Caco-2 (cell line): ENCODE results near the gene CIT. TPM values are rescaled to one million over a fixed set of nuclear protein-coding genes. Genes with fewer than 3 reads are reported as not detected.

Source experiments
- BruUV-seq: library from RNA; stranded (reverse); fragments of 400-500 nt; replicated peaks from 2 replicates; lab custom pipeline; 2021; lab: Mats Ljungman, UMichigan
- CTCF ChIA-PET: fragments of 300-600 bp; sonication (Branson Sonifier 250); formaldehyde crosslinking; loops from one replicate; lab custom pipeline; 2022; ENCODE audit warnings: antibody characterized with exemption; lab: Charles Lee
- POLR2A ChIA-PET: fragments of 300-600 bp; sonication (Branson Sonifier 250); formaldehyde crosslinking; loops from one replicate; lab custom pipeline; 2022; ENCODE audit warnings: antibody characterized with exemption; lab: Charles Lee
- DNase-seq, 2 experiments: peaks; one replicate each; pipeline versions ENCODE4 v3.0.0 to v3.0.0-alpha.2; 2020 to 2022
- H3K27me3 ChIP-seq: replicated peaks from 2 replicates; pipeline ENCODE4 v1.6.0; 2011; ENCODE audit warnings: low read length; ENCODE audit not compliant: control insufficient read depth, insufficient read depth
- H3K36me3 ChIP-seq: 2 replicates; pipeline ENCODE4 v1.5.1; 2011; ENCODE audit warnings: low read length; ENCODE audit not compliant: control insufficient read depth, insufficient read depth
- H3K4me1 ChIP-seq: fragments of 250-450 bp; sonication (Bioruptor Pico); 2 replicates; pipeline ENCODE4 v1.5.1; 2020; ENCODE audit warnings: mild to moderate bottlenecking
- H3K4me3 ChIP-seq: 2 replicates; pipeline ENCODE4 v1.5.1; 2011; ENCODE audit warnings: low read depth, mild to moderate bottlenecking, control low read depth, low read length
- H3K9me3 ChIP-seq: fragments of 250-450 bp; sonication (Bioruptor Pico); 2 replicates; pipeline ENCODE4 v1.5.1; 2020; ENCODE audit warnings: mild to moderate bottlenecking, moderate library complexity
- H3K27ac Mint-ChIP-seq: one replicate; pipeline ENCODE4 v1.8.0; 2022; ENCODE audit warnings: mixed read lengths; ENCODE audit not compliant: unreplicated experiment
- H3K27me3 Mint-ChIP-seq: one replicate; pipeline ENCODE4 v1.8.0; 2022; ENCODE audit warnings: mixed read lengths; ENCODE audit not compliant: insufficient read depth, unreplicated experiment
- H3K36me3 Mint-ChIP-seq: one replicate; pipeline ENCODE4 v1.8.0; 2022; ENCODE audit warnings: mild to moderate bottlenecking, mixed read lengths; ENCODE audit not compliant: insufficient read depth, unreplicated experiment
- H3K4me1 Mint-ChIP-seq: one replicate; pipeline ENCODE4 v1.8.0; 2022; ENCODE audit warnings: low read depth, mixed read lengths; ENCODE audit not compliant: unreplicated experiment
- H3K4me3 Mint-ChIP-seq: one replicate; pipeline ENCODE4 v1.8.0; 2022; ENCODE audit warnings: mild to moderate bottlenecking, moderate library complexity, mixed read lengths; ENCODE audit not compliant: unreplicated experiment
- H3K9me3 Mint-ChIP-seq: one replicate; pipeline ENCODE4 v1.8.0; 2022; ENCODE audit warnings: mixed read lengths; ENCODE audit not compliant: unreplicated experiment
- CTCF ChIP-seq, 2 experiments: fragments of 200-600 bp in 1 of 2; IDR thresholded peaks; 1 replicate in 1 of 2; 2 replicates in 1 of 2; pipeline versions ENCODE4 v1.5.1 to v1.8.0; 2011 to 2022; ENCODE audit warnings: antibody characterized with exemption in 1 of 2, control low read depth in 1 of 2, inconsistent platforms in 1 of 2, low read depth in 1 of 2, low read length in 1 of 2, mild to moderate bottlenecking in 1 of 2, moderate library complexity in 1 of 2; ENCODE audit not compliant: insufficient read depth in 1 of 2, severe bottlenecking in 1 of 2, unreplicated experiment in 1 of 2
- intact Hi-C: fragments of 100-400 bp; cut with micrococcal nuclease; formaldehyde crosslinking; loops from one replicate; pipeline ENCODE4 v1.10.0; 2022; ENCODE audit not compliant: unreplicated experiment
- total RNA-seq: library from RNA; stranded (reverse); gene quantifications from 2 replicates; pipeline ENCODE4 v1.2.3, GENCODE V29; 2022

CIT gene
- total RNA-seq, 1 experiment from 2014 or later = 55.9 TPM

- no TSS peak for BruUV-seq
- CTCF ChIA-PET = no interaction called here
Measured at GRCh38 chr12:119721306-119721705, 155.8 kb downstream of the CIT start.

GRCh38 chr12:119720349-119720748 lies 156.8 kb downstream of the CIT start:
- no peaks in the 10 kb centered on the region for H3K9me3 ChIP-seq
- TF ChIP-seq CTCF (IDR thresholded peaks at IDR 0.05; ENCODE audit: insufficient read depth in 1 of 2, low read depth in 1 of 2, low read length in 1 of 2, severe bottlenecking in 1 of 2, unreplicated experiment in 1 of 2) = no peak
- POLR2A ChIA-PET = no interaction called here
- CTCF ChIA-PET = no interaction called here
- no peaks in the 10 kb centered on the region for H3K36me3 ChIP-seq
- BruUV-seq = no TSS peak
- Mint-ChIP-seq H3K4me3 (no peak overlapping the region), H3K4me1 (peaks cover 11% of the 10 kb centered on the region), H3K27ac (no peak overlapping the region), H3K27me3 (no peaks in the 10 kb centered on the region), H3K36me3 (peaks cover 38% of the 10 kb centered on the region), H3K9me3 (no peaks in the 10 kb centered on the region)
- no peak for DNase-seq
- intact Hi-C loops = no loop called here
- H3K4me3 ChIP-seq = no peak overlapping the region
- peaks cover 14% of the 10 kb centered on the region for H3K4me1 ChIP-seq
- H3K27me3 ChIP-seq = no peaks in the 10 kb centered on the region

More at GRCh38 chr12:119721306-119721705, 155.8 kb downstream of the CIT start:
- no peak for TF ChIP-seq CTCF (IDR thresholded peaks at IDR 0.05; ENCODE audit: insufficient read depth in 1 of 2, low read depth in 1 of 2, low read length in 1 of 2, severe bottlenecking in 1 of 2, unreplicated experiment in 1 of 2)
- Histone ChIP-seq H3K36me3 (no peaks in the 10 kb centered on the region), H3K4me3 (no peak overlapping the region), H3K4me1 (peaks cover 8% of the 10 kb centered on the region), H3K9me3 (no peaks in the 10 kb centered on the region), H3K27me3 (no peaks in the 10 kb centered on the region)
- intact Hi-C loops = no loop called here
- POLR2A ChIA-PET = no interaction called here
- DNase-seq = no peak
- no peak overlapping the region for H3K27ac Mint-ChIP-seq
- H3K36me3 Mint-ChIP-seq = peaks cover 34% of the 10 kb centered on the region
- no peak overlapping the region for H3K4me3 Mint-ChIP-seq
- H3K27me3 Mint-ChIP-seq = no peaks in the 10 kb centered on the region
- peaks cover 6% of the 10 kb centered on the region for H3K4me1 Mint-ChIP-seq
- no peaks in the 10 kb centered on the region for H3K9me3 Mint-ChIP-seq

GRCh38 chr12:119718141-119718540 lies 159.0 kb downstream of the CIT start:
- no peaks in the 10 kb centered on the region for H3K27me3 Mint-ChIP-seq
- Histone ChIP-seq H3K9me3 (no peaks in the 10 kb centered on the region), H3K4me3 (no peak overlapping the region), H3K27me3 (no peaks in the 10 kb centered on the region), H3K36me3 (peaks cover 3% of the 10 kb centered on the region), H3K4me1 (peaks cover 14% of the 10 kb centered on the region)
- no TSS peak for BruUV-seq
- peaks cover 44% of the 10 kb centered on the region for H3K36me3 Mint-ChIP-seq
- POLR2A ChIA-PET = no interaction called here
- no peak overlapping the region for H3K4me3 Mint-ChIP-seq
- TF ChIP-seq CTCF (IDR thresholded peaks at IDR 0.05; ENCODE audit: insufficient read depth in 1 of 2, low read depth in 1 of 2, low read length in 1 of 2, severe bottlenecking in 1 of 2, unreplicated experiment in 1 of 2) = no peak
- no peak overlapping the region for H3K27ac Mint-ChIP-seq
- no peaks in the 10 kb centered on the region for H3K9me3 Mint-ChIP-seq
- CTCF ChIA-PET = no interaction called here
- intact Hi-C loops = no loop called here
- no peak for DNase-seq
- H3K4me1 Mint-ChIP-seq = peaks cover 15% of the 10 kb centered on the region
